PC-3 (cell line): ENCODE results near the gene DLG1. TPM values are rescaled to one million over a fixed set of nuclear protein-coding genes. Genes with fewer than 3 reads are reported as not detected.

Experiments
- ATAC-seq: fragments of 200-7000 bp; cut with Tn5 transposase; 2 replicates; pipeline ENCODE4 v1.9.1; 2020; ENCODE audit warnings: mild to moderate bottlenecking, moderate library complexity
- BruUV-seq: library from RNA; stranded (reverse); fragments of 400-500 nt; replicated peaks from 2 replicates; lab custom pipeline; 2021; lab: Mats Ljungman, UMichigan
- CTCF ChIA-PET: fragments of 300-600 bp; sonication (Branson Sonifier 250); formaldehyde crosslinking; loops from one replicate; lab custom pipeline; 2022; ENCODE audit warnings: antibody characterized with exemption; lab: Charles Lee
- POLR2A ChIA-PET: fragments of 300-600 bp; sonication (Branson Sonifier 250); formaldehyde crosslinking; loops from one replicate; lab custom pipeline; 2022; ENCODE audit warnings: antibody characterized with exemption; ENCODE audit not compliant: unreplicated experiment; lab: Charles Lee
- DNase-seq: peaks from one replicate; pipeline ENCODE4 v3.0.0-alpha.2; 2015
- H2AFZ ChIP-seq: fragments of 300-600 bp; sonication (generic); 2 replicates; pipeline ENCODE4 v1.6.0; 2016; ENCODE audit warnings: antibody characterized with exemption, low read length
- H3F3A ChIP-seq: fragments of 300-600 bp; sonication (generic); one replicate; pipeline ENCODE4 v1.6.0; 2017; ENCODE audit warnings: antibody characterized with exemption, low read length, control low read depth, mild to moderate bottlenecking; ENCODE audit not compliant: unreplicated experiment
- H3K27ac ChIP-seq: fragments of 300-600 bp; sonication (generic); 2 replicates; pipeline ENCODE4 v1.5.1; 2016; ENCODE audit warnings: mild to moderate bottlenecking, low read length
- H3K27me3 ChIP-seq: fragments of 300-600 bp; sonication (generic); 2 replicates; pipeline ENCODE4 v1.6.1; 2016; ENCODE audit warnings: low read length, mixed read lengths
- H3K36me3 ChIP-seq: fragments of 300-600 bp; sonication (generic); 2 replicates; pipeline ENCODE4 v1.6.1; 2016; ENCODE audit warnings: low read depth, mixed run types, low read length, mixed read lengths
- H3K4me1 ChIP-seq: fragments of 300-600 bp; sonication (generic); 2 replicates; pipeline ENCODE4 v1.5.1; 2016; ENCODE audit warnings: low read length; ENCODE audit not compliant: insufficient read depth
- H3K4me2 ChIP-seq: fragments of 300-600 bp; sonication (generic); 2 replicates; pipeline ENCODE4 v1.6.0; 2016; ENCODE audit warnings: low read length
- H3K4me3 ChIP-seq: fragments of 300-600 bp; sonication (generic); 2 replicates; pipeline ENCODE4 v1.5.1; 2016; ENCODE audit warnings: mild to moderate bottlenecking, low read length, mixed read lengths
- H3K79me2 ChIP-seq: fragments of 300-600 bp; sonication (generic); 2 replicates; pipeline ENCODE4 v1.6.1; 2017; ENCODE audit warnings: low read length, mixed read lengths
- H3K9ac ChIP-seq: fragments of 300-600 bp; sonication (generic); 2 replicates; pipeline ENCODE4 v1.6.0; 2016; ENCODE audit warnings: mild to moderate bottlenecking, low read length
- H3K9me2 ChIP-seq: fragments of 300-600 bp; sonication (generic); replicated peaks from 2 replicates; pipeline ENCODE4 v1.6.1; 2016; ENCODE audit warnings: mixed run types, low read length, mixed read lengths
- H3K9me3 ChIP-seq: fragments of 300-600 bp; sonication (generic); 2 replicates; pipeline ENCODE4 v1.6.1; 2016; ENCODE audit warnings: low read length, mixed read lengths
- H4K20me1 ChIP-seq: fragments of 300-600 bp; sonication (generic); 2 replicates; pipeline ENCODE4 v1.6.1; 2016; ENCODE audit warnings: low read length, mixed read lengths
- EZH2 ChIP-seq: fragments of 300-600 bp; sonication (generic); IDR thresholded peaks from one replicate; pipeline ENCODE4 v1.6.1; 2017; ENCODE audit warnings: antibody characterized with exemption, mild to moderate bottlenecking, low read length; ENCODE audit not compliant: unreplicated experiment
- EZH2phosphoT487 ChIP-seq: fragments of 300-600 bp; sonication (generic); IDR thresholded peaks from 2 replicates; pipeline ENCODE4 v1.6.1; 2018; ENCODE audit warnings: mild to moderate bottlenecking, antibody characterized with exemption, low read length, borderline replicate concordance
- intact Hi-C: fragments of 100-400 bp; cut with micrococcal nuclease; formaldehyde crosslinking; loops from 2 replicates; pipeline ENCODE4 v1.9.0; 2023
- total RNA-seq: library from RNA; depleted of rRNA; stranded (reverse); fragments of >200 nt; gene quantifications from 2 replicates; pipeline ENCODE4 v1.2.3, GENCODE V29; 2014
- TF ChIP-seq, protein P1 (sequence below): fragments of 300-600 bp; sonication (generic); conservative IDR thresholded peaks from 2 replicates; pipeline ENCODE4 v1.5.1; 2017; ENCODE audit warnings: antibody characterized with exemption, low read depth, mild to moderate bottlenecking, low read length

The DLG1 gene
- total RNA-seq, 1 experiment from 2014 or later: 60.8 TPM

DNA sequence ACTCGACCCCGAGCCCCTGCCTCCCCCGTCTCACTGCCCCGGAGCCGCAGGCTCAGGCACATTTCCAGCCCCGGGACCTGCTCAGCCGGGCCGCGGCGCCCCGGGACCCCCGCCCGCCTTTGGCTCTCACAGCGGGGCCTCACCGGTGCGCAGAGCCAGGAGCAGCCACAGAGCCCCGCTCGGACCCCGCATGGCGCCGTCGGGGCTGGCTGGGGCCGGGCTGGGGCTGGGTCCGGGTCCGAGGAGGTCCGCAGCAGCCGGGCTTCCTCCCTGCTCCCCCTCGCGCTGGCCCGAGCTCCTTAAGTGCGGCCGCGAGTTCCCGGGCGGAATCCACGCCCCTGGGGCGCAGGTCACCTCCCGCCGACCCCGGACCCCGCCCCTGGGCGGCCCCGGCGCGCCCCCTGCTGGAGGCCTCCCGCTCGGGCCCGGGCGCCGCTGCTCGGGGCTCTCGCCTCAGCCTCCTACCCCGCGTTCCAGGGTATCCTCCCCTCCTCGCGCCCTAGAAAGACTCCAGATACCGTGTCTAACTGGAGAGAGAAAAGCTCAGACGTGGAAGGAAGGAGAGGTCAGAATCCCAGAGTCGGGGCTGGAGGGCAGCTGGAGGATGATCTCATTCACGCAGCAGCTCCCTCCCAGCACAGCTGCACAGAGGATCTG lies 268.8 kb downstream of the DLG1 start, which contains the start of gene MELTF:
TSS of gene MELTF (minus strand) at position 307 of the 657 bp plus-strand sequence. CDS start at position 192, 115 bp downstream.
- Histone ChIP-seq H2AFZ (peak within 1 kb of the TSS; percentile 78), H3K9me3 (no peaks in the 10 kb centered on the region), H3K9me2 (no peaks in the 10 kb centered on the region), H3K4me3 (peak within 1 kb of the TSS; percentile 87), H3K9ac (peak within 1 kb of the TSS; percentile 80), H3K79me2 (peaks cover 23% of the 10 kb centered on the region), H3K27ac (peak within 1 kb of the TSS; percentile 85), H3K4me2 (peak within 1 kb of the TSS; percentile 92), H3K27me3 (no peaks in the 10 kb centered on the region), H3K36me3 (peaks cover 4% of the 10 kb centered on the region; the same call in 1 of the 2 replicates), H3F3A (no peaks in the 10 kb centered on the region), H4K20me1 (no peaks in the 10 kb centered on the region), H3K4me1 (peaks cover 41% of the 10 kb centered on the region)
- ChIA-PET POLR2A (interaction anchor here (1.1 kb wide), 1 partner anchor 27 kb away, joined by 9 read pairs; no protein-coding TSS in a partner anchor), CTCF (interaction anchor here (0.5 to 1.9 kb wide), 5 partner anchors 9 to 54 kb away, joined by 3 to 6 read pairs (median 6); no protein-coding TSS in a partner anchor)
- BruUV-seq: no TSS peak
- ATAC-seq (peak; percentile 52), DNase-seq (peak; percentile 75)
- TF ChIP-seq, protein P1, sequence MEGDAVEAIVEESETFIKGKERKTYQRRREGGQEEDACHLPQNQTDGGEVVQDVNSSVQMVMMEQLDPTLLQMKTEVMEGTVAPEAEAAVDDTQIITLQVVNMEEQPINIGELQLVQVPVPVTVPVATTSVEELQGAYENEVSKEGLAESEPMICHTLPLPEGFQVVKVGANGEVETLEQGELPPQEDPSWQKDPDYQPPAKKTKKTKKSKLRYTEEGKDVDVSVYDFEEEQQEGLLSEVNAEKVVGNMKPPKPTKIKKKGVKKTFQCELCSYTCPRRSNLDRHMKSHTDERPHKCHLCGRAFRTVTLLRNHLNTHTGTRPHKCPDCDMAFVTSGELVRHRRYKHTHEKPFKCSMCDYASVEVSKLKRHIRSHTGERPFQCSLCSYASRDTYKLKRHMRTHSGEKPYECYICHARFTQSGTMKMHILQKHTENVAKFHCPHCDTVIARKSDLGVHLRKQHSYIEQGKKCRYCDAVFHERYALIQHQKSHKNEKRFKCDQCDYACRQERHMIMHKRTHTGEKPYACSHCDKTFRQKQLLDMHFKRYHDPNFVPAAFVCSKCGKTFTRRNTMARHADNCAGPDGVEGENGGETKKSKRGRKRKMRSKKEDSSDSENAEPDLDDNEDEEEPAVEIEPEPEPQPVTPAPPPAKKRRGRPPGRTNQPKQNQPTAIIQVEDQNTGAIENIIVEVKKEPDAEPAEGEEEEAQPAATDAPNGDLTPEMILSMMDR: peak; percentile 83
- TF ChIP-seq EZH2: no peak
- intact Hi-C loops: loop anchor here (2.0 kb wide), 1 partner anchor 51 kb away; no protein-coding TSS in a partner anchor

DNA sequence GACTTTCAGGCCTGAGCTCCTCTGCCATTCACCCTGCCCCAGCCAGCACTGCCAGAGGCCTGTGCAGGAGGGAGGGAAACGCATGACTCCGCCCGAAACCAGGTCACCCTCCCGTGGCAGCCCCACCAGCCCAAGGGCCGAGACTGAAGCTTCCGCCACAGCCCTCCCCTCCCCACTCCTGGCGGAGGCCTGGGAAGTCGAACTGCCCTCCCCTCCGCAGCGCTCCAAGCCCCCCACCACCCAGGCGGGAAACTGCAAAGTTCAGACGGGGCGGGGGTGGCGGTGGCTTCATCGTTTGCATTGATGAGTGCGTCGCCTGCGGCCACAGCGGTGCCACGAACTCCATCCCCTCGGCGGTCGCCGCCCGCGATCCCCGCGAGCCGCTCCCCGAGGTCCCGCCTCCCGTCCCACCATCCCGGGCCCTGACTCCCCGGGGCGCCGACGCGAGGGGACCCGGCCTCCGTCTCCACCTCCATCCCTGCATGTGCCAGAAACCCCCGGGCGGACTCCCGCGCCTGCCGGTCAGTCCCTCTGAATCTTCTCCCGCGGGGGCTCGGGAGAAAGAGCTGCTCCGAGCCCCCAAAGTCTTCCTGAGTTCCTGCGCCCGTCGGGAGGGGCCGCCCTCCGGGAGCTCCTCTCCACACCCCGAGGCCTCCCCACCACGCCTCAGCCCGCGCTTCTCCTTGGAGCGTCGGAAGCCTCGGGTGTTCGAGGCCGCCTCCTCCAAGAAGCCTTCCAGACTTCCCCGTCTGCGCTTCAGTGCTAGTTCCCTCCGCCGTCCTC lies 269.5 kb downstream of the DLG1 start:
- ATAC-seq (peak; percentile 8), DNase-seq (peak; percentile 36)
- H3K4me2 ChIP-seq: peak overlapping the region; percentile 92
- H3K27me3 ChIP-seq: no peaks in the 10 kb centered on the region
- H3K9ac ChIP-seq: peak overlapping the region; percentile 80
- peak overlapping the region; percentile 85 for H3K27ac ChIP-seq
- ChIA-PET CTCF (interaction anchor here (0.6 to 1.6 kb wide), 5 partner anchors 24 to 463 kb away, joined by 3 to 6 read pairs (median 5); no protein-coding TSS in a partner anchor), POLR2A (no interaction called here)
- TF ChIP-seq EZH2 (no peak), EZH2phosphoT487 (no peak)
- TF ChIP-seq, protein P1: no peak
- H3K79me2 ChIP-seq: peaks cover 23% of the 10 kb centered on the region
- no peaks in the 10 kb centered on the region for H3K9me2 ChIP-seq
- H3K9me3 ChIP-seq: no peaks in the 10 kb centered on the region
- H3K4me1 ChIP-seq: peaks cover 41% of the 10 kb centered on the region
- intact Hi-C loops: loop anchor here (2.0 kb wide), 1 partner anchor 50 kb away; no protein-coding TSS in a partner anchor
- H3K4me3 ChIP-seq: peak overlapping the region; percentile 87
- peaks cover 4% of the 10 kb centered on the region; the same call in 1 of the 2 replicates for H3K36me3 ChIP-seq
- peak overlapping the region; percentile 78 for H2AFZ ChIP-seq
- no peaks in the 10 kb centered on the region for H4K20me1 ChIP-seq
- BruUV-seq: no TSS peak
- H3F3A ChIP-seq: no peaks in the 10 kb centered on the region
